ENCODE data around the gene VAPB. TPM values are rescaled to one million over a fixed set of nuclear protein-coding genes. Genes with fewer than 3 reads are reported as not detected.

The VAPB gene
- polyA plus RNA-seq, 1 experiment = 43.8 TPM

DNA sequence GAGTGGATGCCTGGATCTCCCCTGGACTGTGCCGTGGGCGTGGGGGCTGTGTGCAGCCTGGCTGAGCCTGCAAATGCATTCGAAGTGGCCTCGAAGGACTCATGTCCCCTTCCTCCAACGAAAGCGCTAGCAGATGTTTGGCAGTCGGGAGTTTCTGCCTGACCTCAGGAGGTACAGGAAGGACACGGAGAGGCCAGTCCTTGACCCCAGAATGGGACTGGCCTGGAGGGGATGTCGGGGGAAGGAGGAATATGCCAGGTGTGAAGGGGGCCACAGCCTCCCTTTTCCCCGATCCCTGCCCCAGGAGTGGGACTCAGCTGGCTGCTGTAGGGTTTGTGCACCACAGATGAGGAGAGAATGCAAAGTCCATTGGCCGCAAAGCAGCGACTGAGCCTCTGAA is 80.6 kb downstream of the VAPB start:
- TF ChIP-seq, protein P1, sequence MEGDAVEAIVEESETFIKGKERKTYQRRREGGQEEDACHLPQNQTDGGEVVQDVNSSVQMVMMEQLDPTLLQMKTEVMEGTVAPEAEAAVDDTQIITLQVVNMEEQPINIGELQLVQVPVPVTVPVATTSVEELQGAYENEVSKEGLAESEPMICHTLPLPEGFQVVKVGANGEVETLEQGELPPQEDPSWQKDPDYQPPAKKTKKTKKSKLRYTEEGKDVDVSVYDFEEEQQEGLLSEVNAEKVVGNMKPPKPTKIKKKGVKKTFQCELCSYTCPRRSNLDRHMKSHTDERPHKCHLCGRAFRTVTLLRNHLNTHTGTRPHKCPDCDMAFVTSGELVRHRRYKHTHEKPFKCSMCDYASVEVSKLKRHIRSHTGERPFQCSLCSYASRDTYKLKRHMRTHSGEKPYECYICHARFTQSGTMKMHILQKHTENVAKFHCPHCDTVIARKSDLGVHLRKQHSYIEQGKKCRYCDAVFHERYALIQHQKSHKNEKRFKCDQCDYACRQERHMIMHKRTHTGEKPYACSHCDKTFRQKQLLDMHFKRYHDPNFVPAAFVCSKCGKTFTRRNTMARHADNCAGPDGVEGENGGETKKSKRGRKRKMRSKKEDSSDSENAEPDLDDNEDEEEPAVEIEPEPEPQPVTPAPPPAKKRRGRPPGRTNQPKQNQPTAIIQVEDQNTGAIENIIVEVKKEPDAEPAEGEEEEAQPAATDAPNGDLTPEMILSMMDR (IDR thresholded peaks at IDR 0.05; ENCODE audit: low read depth, low read length) = no peak
- CTCF ChIA-PET = no interaction called here

DNA sequence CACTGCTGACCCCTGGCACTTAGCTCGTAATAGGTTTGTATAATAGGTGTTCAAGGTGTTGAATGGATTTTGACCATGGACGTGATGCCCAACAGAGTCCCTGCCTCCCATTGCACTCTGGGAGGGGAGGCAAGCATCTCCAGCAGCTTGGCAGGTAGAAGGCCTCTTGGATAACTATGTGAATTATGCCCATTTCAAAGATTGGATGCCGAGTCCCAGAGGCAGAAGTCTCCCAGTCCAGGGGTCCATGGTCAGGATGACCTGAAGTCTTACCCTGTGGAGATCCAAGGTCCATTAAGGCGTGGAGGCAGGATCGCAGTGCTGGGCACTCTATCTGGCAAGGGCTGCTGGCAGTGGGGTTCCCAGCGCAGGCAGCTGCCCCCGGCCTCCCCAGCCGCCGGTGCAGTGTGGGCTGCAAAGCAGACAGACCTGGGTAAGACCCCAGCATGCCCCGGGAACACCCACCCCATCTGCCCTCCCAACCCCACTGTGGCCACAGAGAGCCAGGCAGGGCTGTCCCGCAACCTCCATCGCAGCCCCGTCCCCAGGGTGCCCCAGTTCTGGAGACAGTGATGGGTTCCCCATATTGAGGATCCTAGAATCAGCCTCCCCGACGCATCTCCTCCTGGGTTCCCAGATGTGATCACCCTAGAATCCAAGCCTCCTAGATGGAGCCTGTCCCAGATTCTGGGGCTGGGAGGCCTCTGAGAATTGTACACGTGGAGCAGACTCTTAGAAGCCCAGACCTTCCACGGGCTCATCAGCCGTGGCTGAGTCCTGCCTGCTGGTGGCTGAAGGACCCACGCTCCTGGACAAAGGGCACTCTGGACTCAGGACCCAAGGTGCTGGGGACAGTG is 81.5 kb downstream of the VAPB start:
- ChIA-PET CTCF (no interaction called here), POLR2A (no interaction called here)
- H3K9me3 ChIP-seq (ENCODE audit: control insufficient read depth, insufficient read depth, low read length) = no peaks in the 10 kb centered on the region; the same call in 1 of the 2 replicates
- H3K4me3 ChIP-seq (ENCODE audit: low read depth, low read length) = no peak overlapping the region
- no peak overlapping the region for H3K27ac ChIP-seq (ENCODE audit: low read depth, low read length)
- no peak for DNase-seq (ENCODE audit: low read depth, low spot score)
- TF ChIP-seq, protein P1 (IDR thresholded peaks at IDR 0.05; ENCODE audit: low read depth, low read length) = no peak
- H3K27me3 ChIP-seq (ENCODE audit: control insufficient read depth, insufficient read depth, low read length) = no peaks in the 10 kb centered on the region

More for the DNA sequence above, 80.6 kb downstream of the VAPB start:
- Histone ChIP-seq H3K9me3 (ENCODE audit: control insufficient read depth, insufficient read depth, low read length) (no peaks in the 10 kb centered on the region; the same call in 1 of the 2 replicates), H3K4me3 (ENCODE audit: low read depth, low read length) (no peak overlapping the region), H3K27ac (ENCODE audit: low read depth, low read length) (no peak overlapping the region), H3K27me3 (ENCODE audit: control insufficient read depth, insufficient read depth, low read length) (no peaks in the 10 kb centered on the region)
- no peak for DNase-seq (ENCODE audit: low read depth, low spot score)
- POLR2A ChIA-PET = no interaction called here

DNA sequence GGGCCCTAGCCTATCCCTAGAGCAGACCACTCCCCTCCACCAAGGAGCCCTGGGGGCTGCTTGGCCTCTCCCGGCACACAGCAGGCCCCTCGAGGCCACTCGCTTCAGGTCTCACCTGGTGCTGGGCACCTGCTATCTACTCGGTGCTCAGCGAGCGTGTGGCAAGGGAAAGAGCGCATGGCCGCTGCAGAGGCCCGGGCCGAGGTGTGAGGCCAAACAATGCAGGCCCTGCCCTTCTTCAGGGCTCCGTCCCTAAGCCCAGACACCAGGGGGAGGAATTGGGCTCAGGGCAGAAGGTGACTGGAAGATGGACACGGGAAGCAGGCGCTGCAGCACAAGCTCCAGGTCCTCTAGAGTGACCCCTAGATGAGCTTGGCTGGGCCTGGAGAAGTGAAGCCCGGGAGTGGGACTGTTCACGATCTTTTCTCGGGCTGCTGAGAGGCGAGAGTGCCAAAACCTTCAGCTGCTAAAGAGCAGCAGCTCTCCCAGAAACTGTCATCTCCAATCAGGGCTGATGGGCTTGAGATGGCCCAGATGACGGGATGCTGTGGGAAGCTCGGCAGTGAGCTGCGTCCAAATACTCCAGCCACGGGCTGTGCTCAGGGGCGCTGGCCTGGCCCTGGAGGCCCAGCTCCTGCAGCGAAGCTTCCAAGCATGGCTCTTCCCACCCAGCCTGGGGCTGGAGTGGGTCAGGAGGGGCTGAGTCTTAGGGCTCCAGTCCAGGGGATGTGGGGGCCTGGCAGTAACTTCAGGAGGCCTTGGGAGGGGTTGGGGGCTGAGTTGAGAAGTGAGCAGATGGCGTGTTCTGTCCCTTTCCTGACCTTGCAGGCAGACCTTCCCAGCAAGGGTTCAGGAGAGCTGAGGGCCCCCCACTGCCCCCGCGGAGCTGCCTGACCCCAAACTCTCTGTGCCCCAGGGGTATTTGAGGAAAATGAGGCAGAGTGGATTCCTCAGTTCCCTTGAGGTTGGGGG is 82.5 kb downstream of the VAPB start:
- TF ChIP-seq, protein P1 (IDR thresholded peaks at IDR 0.05; ENCODE audit: low read depth, low read length) = no peak
- Histone ChIP-seq H3K9me3 (ENCODE audit: control insufficient read depth, insufficient read depth, low read length) (no peaks in the 10 kb centered on the region; the same call in 1 of the 2 replicates), H3K27me3 (ENCODE audit: control insufficient read depth, insufficient read depth, low read length) (no peaks in the 10 kb centered on the region), H3K4me3 (ENCODE audit: low read depth, low read length) (no peak overlapping the region), H3K27ac (ENCODE audit: low read depth, low read length) (no peak overlapping the region)
- ChIA-PET POLR2A (no interaction called here), CTCF (no interaction called here)
- DNase-seq (ENCODE audit: low read depth, low spot score) = no peak

DNA sequence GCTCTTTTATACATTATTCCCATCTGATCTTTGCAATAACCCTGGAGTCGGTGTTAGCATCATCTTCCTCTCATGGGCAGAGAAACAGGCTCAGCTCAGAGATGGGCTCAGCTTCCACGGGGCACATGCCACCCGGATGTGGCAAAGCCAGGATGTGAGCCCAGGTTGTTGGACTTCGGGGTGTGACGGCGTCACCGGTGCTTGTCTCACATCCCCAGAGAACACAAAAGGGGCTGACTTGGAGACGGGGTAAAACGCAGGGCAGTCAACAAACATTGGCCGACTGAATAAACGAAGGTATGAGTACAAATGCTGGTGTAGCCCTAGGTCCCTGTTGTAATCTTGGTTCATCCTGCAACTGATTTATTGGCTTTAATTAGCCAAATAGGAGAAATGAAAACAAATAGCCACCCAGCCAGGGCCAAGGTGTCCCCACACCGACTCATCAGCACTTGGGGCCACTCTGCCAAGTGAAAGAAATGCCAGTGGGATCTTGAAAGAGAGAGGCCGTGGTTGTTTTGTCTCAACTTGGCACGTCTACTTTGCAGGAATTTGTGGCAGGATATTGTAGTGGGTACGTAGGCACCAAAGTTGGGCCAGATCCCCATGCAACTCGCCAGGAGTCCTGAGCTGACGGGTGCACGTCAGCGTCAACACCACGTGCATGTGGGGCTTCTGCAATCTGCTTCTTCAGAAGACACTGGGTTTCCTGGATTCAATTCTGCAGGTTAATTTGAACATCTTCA is 83.4 kb downstream of the VAPB start:
- no peak for DNase-seq (ENCODE audit: low read depth, low spot score)
- Histone ChIP-seq H3K27ac (ENCODE audit: low read depth, low read length) (no peak overlapping the region), H3K4me3 (ENCODE audit: low read depth, low read length) (no peak overlapping the region), H3K9me3 (ENCODE audit: control insufficient read depth, insufficient read depth, low read length) (no peaks in the 10 kb centered on the region), H3K27me3 (ENCODE audit: control insufficient read depth, insufficient read depth, low read length) (no peaks in the 10 kb centered on the region)
- TF ChIP-seq, protein P1 (IDR thresholded peaks at IDR 0.05; ENCODE audit: low read depth, low read length) = no peak
- ChIA-PET POLR2A (no interaction called here), CTCF (no interaction called here)
